GM21529 (cell line): ENCODE results near the gene LNP1.
"Not testable (repeated sequence)": the region's sequence is repeated elsewhere in the genome, so short reads cannot be mapped to it uniquely, and the experiment has no call there.

Experiments used
- ATAC-seq: cut with Tn5 transposase; IDR thresholded peaks from one replicate; pipeline ENCODE4 v1.9.1; 2021; ENCODE audit not compliant: unreplicated experiment

The LNP1 gene

GRCh38 chr3:100429187-100429716 lies 27.9 kb downstream of the LNP1 start:
- ATAC-seq, result no peak

GRCh38 chr3:100436951-100437350 lies 35.6 kb downstream of the LNP1 start:
- no peak for ATAC-seq

- ATAC-seq, result no peak
These were observed 36.6 kb downstream of the LNP1 start for GRCh38 chr3:100437721-100438622.

- ATAC-seq, result no peak
These were observed 37.3 kb downstream of the LNP1 start for GRCh38 chr3:100438623-100438974.

GRCh38 chr3:100440895-100441294 lies 39.6 kb downstream of the LNP1 start:
- ATAC-seq, result no peak

GRCh38 chr3:100443690-100444089 lies 42.4 kb downstream of the LNP1 start:
- no peak for ATAC-seq

- ATAC-seq, result not testable (repeated sequence)
These were observed 45.7 kb downstream of the LNP1 start for GRCh38 chr3:100447067-100447466.

GRCh38 chr3:100448079-100448478 lies 46.7 kb downstream of the LNP1 start:
- ATAC-seq, result no peak

- no peak for ATAC-seq
These were observed 47.9 kb downstream of the LNP1 start for GRCh38 chr3:100449214-100449613.

- no peak for ATAC-seq
These were observed 53.3 kb downstream of the LNP1 start for GRCh38 chr3:100454677-100455076.

- ATAC-seq, result no peak
These were observed 54.7 kb downstream of the LNP1 start for GRCh38 chr3:100455841-100456550.

GRCh38 chr3:100456745-100457144 lies 55.4 kb downstream of the LNP1 start:
- no peak for ATAC-seq

GRCh38 chr3:100457811-100458210 lies 56.5 kb downstream of the LNP1 start:
- ATAC-seq, result no peak

GRCh38 chr3:100458814-100459213 lies 57.5 kb downstream of the LNP1 start:
- ATAC-seq, result no peak

- peak; percentile 83 for ATAC-seq
These were observed 61.7 kb downstream of the LNP1 start for GRCh38 chr3:100463002-100463401.

- ATAC-seq, result no peak
These were observed 62.4 kb downstream of the LNP1 start for GRCh38 chr3:100463646-100464155.

GRCh38 chr3:100465892-100466777 lies 64.8 kb downstream of the LNP1 start:
- ATAC-seq, result peak; percentile 57

GRCh38 chr3:100467133-100467532 lies 65.8 kb downstream of the LNP1 start:
- no peak for ATAC-seq

- ATAC-seq, result no peak
These were observed 67.3 kb downstream of the LNP1 start for GRCh38 chr3:100468676-100469075.

GRCh38 chr3:100470951-100471350 lies 69.6 kb downstream of the LNP1 start:
- ATAC-seq, result no peak

- ATAC-seq, result no peak
These were observed 70.1 kb downstream of the LNP1 start for GRCh38 chr3:100471444-100471843.
